Measurements from ENCODE around the gene SHISAL2A.

SHISAL2A gene

DNA sequence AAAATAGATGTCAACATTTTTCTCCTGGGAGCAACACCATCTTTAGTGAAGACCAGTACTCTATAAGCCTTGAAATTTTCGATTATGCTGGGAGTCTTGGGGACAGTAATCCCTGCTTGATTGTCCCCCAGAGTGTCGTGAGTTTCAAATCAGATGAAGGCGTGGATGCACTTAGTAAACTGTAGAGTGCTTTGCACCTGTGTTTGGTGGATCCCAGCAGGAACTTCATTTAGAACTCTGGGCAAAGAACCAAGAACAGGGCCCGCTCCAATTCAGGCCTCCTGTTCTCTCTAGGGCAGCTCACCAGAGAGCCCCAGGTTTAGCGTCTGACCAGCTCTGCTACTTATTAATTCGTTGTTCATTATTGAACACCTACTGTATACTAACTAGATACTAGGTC lies 29.3 kb upstream of the SHISAL2A start:
- TF ChIP-seq BACH2 (CRISPR knock-in tag; IDR thresholded peaks at IDR 0.05; ENCODE audit: borderline replicate concordance) (no peak), ZFP3 (CRISPR knock-in tag; IDR thresholded peaks at IDR 0.05) (no peak), OSR1 (CRISPR knock-in tag; IDR thresholded peaks at IDR 0.05) (no peak), PPARA (CRISPR knock-in tag; IDR thresholded peaks at IDR 0.05; ENCODE audit: borderline replicate concordance) (no peak), GLIS3 (CRISPR knock-in tag; IDR thresholded peaks at IDR 0.05) (no peak), ZNF565 (CRISPR knock-in tag; conservative IDR thresholded peaks at IDR 0.05; ENCODE audit: low read depth) (no peak), CSDC2 (CRISPR knock-in tag; IDR thresholded peaks at IDR 0.05) (no peak), ESRRG (CRISPR knock-in tag; IDR thresholded peaks at IDR 0.05) (no peak), ZNF70 (CRISPR knock-in tag; IDR thresholded peaks at IDR 0.05) (no peak), ISL1 (CRISPR knock-in tag; IDR thresholded peaks at IDR 0.05) (no peak), SNAI2 (CRISPR knock-in tag; IDR thresholded peaks at IDR 0.05) (no peak)
- TF ChIP-seq, protein P1, sequence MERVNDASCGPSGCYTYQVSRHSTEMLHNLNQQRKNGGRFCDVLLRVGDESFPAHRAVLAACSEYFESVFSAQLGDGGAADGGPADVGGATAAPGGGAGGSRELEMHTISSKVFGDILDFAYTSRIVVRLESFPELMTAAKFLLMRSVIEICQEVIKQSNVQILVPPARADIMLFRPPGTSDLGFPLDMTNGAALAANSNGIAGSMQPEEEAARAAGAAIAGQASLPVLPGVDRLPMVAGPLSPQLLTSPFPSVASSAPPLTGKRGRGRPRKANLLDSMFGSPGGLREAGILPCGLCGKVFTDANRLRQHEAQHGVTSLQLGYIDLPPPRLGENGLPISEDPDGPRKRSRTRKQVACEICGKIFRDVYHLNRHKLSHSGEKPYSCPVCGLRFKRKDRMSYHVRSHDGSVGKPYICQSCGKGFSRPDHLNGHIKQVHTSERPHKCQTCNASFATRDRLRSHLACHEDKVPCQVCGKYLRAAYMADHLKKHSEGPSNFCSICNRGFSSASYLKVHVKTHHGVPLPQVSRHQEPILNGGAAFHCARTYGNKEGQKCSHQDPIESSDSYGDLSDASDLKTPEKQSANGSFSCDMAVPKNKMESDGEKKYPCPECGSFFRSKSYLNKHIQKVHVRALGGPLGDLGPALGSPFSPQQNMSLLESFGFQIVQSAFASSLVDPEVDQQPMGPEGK (CRISPR knock-in tag; IDR thresholded peaks at IDR 0.05; ENCODE audit: borderline replicate concordance) = no peak
- TF ChIP-seq, protein P2, sequence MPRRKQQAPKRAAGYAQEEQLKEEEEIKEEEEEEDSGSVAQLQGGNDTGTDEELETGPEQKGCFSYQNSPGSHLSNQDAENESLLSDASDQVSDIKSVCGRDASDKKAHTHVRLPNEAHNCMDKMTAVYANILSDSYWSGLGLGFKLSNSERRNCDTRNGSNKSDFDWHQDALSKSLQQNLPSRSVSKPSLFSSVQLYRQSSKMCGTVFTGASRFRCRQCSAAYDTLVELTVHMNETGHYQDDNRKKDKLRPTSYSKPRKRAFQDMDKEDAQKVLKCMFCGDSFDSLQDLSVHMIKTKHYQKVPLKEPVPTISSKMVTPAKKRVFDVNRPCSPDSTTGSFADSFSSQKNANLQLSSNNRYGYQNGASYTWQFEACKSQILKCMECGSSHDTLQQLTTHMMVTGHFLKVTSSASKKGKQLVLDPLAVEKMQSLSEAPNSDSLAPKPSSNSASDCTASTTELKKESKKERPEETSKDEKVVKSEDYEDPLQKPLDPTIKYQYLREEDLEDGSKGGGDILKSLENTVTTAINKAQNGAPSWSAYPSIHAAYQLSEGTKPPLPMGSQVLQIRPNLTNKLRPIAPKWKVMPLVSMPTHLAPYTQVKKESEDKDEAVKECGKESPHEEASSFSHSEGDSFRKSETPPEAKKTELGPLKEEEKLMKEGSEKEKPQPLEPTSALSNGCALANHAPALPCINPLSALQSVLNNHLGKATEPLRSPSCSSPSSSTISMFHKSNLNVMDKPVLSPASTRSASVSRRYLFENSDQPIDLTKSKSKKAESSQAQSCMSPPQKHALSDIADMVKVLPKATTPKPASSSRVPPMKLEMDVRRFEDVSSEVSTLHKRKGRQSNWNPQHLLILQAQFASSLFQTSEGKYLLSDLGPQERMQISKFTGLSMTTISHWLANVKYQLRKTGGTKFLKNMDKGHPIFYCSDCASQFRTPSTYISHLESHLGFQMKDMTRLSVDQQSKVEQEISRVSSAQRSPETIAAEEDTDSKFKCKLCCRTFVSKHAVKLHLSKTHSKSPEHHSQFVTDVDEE (CRISPR knock-in tag; IDR thresholded peaks at IDR 0.05) = no peak
- ATAC-seq = no peak

DNA sequence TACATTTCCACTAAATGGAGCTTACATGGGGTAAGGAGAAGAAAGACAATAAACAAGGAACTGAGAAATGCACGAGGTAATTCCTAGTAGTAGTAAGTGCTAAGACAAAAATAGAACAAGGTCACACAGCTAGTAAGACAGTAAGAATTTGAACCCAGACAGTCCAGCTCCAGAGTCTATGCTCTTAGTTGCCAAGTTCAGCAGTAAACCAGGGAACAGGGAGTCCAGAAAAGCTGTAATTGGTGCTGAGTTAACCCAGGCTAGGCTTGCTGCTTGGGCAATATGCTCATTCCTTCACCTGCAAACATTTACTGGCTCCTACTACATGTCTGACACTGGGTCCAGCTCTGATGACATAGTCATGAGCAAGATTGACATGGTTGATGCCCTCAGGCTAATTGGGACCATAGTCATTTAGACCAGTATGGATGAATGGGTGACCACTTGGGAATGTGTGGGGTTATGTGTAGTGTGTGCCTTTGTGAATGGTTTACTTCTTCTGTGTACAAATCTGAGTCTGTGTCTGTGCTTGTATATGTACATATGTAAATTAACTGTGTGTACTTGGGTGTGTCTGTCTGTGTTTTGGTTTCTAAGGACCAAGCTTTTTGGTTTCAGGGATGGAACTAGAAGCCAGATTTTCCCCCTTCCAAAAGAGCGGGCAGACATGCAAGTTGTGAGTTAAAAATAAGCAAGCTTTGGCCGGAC lies 28.8 kb upstream of the SHISAL2A start:
- TF ChIP-seq ZNF8 (CRISPR knock-in tag; IDR thresholded peaks at IDR 0.05) (no peak), CSDC2 (CRISPR knock-in tag; IDR thresholded peaks at IDR 0.05) (no peak), BACH2 (CRISPR knock-in tag; IDR thresholded peaks at IDR 0.05; ENCODE audit: borderline replicate concordance) (no peak), PPARA (CRISPR knock-in tag; IDR thresholded peaks at IDR 0.05; ENCODE audit: borderline replicate concordance) (no peak), ZNF565 (CRISPR knock-in tag; conservative IDR thresholded peaks at IDR 0.05; ENCODE audit: low read depth) (no peak), ZC3H10 (CRISPR knock-in tag; IDR thresholded peaks at IDR 0.05) (no peak), ZFP3 (CRISPR knock-in tag; IDR thresholded peaks at IDR 0.05) (no peak), OSR1 (CRISPR knock-in tag; IDR thresholded peaks at IDR 0.05) (no peak), TOX (CRISPR knock-in tag; IDR thresholded peaks at IDR 0.05; ENCODE audit: borderline replicate concordance) (no peak), ESRRG (CRISPR knock-in tag; IDR thresholded peaks at IDR 0.05) (no peak), ZNF70 (CRISPR knock-in tag; IDR thresholded peaks at IDR 0.05) (no peak), ISL1 (CRISPR knock-in tag; IDR thresholded peaks at IDR 0.05) (no peak), ARNTL (CRISPR knock-in tag; IDR thresholded peaks at IDR 0.05; ENCODE audit: borderline replicate concordance, low read depth) (no peak), TCF4 (CRISPR knock-in tag; IDR thresholded peaks at IDR 0.05; ENCODE audit: borderline replicate concordance) (no peak), SNAI2 (CRISPR knock-in tag; IDR thresholded peaks at IDR 0.05) (no peak), ZFP30 (CRISPR knock-in tag; IDR thresholded peaks at IDR 0.05) (no peak)
- TF ChIP-seq, protein P3, sequence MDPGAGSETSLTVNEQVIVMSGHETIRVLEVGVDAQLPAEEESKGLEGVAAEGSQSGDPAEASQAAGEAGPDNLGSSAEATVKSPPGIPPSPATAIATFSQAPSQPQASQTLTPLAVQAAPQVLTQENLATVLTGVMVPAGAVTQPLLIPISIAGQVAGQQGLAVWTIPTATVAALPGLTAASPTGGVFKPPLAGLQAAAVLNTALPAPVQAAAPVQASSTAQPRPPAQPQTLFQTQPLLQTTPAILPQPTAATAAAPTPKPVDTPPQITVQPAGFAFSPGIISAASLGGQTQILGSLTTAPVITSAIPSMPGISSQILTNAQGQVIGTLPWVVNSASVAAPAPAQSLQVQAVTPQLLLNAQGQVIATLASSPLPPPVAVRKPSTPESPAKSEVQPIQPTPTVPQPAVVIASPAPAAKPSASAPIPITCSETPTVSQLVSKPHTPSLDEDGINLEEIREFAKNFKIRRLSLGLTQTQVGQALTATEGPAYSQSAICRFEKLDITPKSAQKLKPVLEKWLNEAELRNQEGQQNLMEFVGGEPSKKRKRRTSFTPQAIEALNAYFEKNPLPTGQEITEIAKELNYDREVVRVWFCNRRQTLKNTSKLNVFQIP (CRISPR knock-in tag; IDR thresholded peaks at IDR 0.05; ENCODE audit: borderline replicate concordance, low read depth) = no peak
- TF ChIP-seq, protein P2 (CRISPR knock-in tag; IDR thresholded peaks at IDR 0.05) = no peak
- no peak for ATAC-seq

Data from SK-N-SH treated with all-trans-retinoic acid at 6 μM for 48 hours (cell line).